Left lobe of liver (tissue), 2 donors: ENCODE data around the gene SORCS2. TPM values are rescaled to one million over a fixed set of nuclear protein-coding genes. Genes with fewer than 3 reads are reported as not detected.

Source experiments
- ATAC-seq: fragments of 200-7000 bp; cut with Tn5 transposase; one replicate; pipeline ENCODE4 v1.9.1; 2020; ENCODE audit warnings: mild to moderate bottlenecking, moderate library complexity
- DNase-seq: peaks from one replicate; pipeline ENCODE4 v3.0.0-alpha.2; 2020; ENCODE audit warnings: low spot score
- total RNA-seq: library from RNA; stranded (reverse); gene quantifications from one replicate; pipeline ENCODE4 v1.2.1, GENCODE V29; 2021
- donor health status: DM: no; HTN: no; CAD: no; lungs with moderate emphysema.
- donor health status: DM: no; HTN: yes; CAD: no.

The SORCS2 gene
- total RNA-seq, 1 donor from 2014 or later: 0.35 TPM

- DNase-seq (no peak), ATAC-seq (no peak)
Observed at GRCh38 chr4:7476820-7477219, 284.5 kb downstream of the SORCS2 start.

GRCh38 chr4:7477695-7478094 is 285.4 kb downstream of the SORCS2 start:
- ATAC-seq (no peak), DNase-seq (no peak)

- ATAC-seq (no peak), DNase-seq (no peak)
Observed at GRCh38 chr4:7478665-7479064, 286.3 kb downstream of the SORCS2 start.

GRCh38 chr4:7480423-7480822 is 288.1 kb downstream of the SORCS2 start:
- no peak for ATAC-seq
- DNase-seq: no peak

DNA sequence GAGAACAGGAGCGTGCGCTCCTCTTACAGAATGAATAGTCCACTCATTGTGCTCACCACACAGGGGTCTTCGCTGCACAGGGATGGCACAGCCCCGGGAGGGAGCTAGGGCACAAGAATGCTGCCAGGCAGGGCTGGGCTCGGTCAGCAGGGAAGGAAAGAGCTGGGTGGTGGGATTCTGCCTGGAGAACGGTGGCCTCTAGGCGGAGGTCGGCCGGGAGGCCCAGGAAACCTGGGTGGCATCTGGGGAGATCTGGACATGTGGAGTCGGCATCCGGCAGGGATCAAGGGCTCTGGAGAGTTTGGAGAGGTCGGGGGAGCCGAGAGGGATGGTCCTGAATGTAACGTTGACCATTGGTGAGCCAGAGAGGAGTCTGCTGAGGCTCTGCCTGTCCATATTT is 288.9 kb downstream of the SORCS2 start:
- DNase-seq: no peak
- ATAC-seq: no peak

DNA sequence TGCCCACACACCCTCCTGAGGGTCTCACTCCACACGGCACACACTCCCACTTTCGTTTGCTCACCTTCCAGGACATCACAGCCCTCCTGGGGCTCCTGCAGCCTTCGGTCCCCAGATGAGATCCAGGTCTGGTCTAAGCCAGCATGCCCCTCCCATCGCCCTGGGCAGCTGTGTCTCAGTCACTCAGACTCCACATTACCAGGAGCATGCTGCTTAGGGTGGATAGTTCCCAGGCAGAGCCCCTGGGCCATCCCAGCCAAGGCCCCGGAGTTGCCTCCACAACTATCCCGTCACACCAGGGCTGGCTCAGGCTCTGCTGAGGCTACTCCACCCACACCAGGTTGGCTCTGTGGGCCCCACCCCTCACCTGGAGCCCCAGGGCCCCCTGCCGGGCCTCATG is 292.8 kb downstream of the SORCS2 start:
- ATAC-seq: no peak
- DNase-seq: no peak

DNA sequence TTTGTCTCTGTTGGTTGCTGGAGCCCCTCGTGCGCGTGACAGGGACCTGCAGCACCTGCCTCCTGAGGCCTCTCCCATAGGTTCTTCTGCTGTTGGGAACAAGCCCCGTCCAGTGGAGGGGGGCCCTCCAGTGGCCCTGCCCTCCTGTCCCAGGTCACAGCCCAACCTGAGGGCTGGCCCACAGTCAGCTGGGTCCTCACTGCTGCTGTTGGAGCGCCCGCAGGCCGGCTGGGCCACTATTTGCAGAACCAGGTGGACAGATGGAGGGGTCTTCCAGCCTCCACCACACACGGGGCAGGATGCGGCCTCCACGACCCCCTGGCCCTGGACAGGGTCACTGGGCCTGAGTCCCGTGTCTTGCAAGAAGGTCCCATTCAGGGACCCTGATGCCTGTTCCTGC is 293.8 kb downstream of the SORCS2 start:
- DNase-seq (no peak), ATAC-seq (no peak)

GRCh38 chr4:7487502-7487901 is 295.2 kb downstream of the SORCS2 start:
- DNase-seq: no peak
- no peak for ATAC-seq

DNA sequence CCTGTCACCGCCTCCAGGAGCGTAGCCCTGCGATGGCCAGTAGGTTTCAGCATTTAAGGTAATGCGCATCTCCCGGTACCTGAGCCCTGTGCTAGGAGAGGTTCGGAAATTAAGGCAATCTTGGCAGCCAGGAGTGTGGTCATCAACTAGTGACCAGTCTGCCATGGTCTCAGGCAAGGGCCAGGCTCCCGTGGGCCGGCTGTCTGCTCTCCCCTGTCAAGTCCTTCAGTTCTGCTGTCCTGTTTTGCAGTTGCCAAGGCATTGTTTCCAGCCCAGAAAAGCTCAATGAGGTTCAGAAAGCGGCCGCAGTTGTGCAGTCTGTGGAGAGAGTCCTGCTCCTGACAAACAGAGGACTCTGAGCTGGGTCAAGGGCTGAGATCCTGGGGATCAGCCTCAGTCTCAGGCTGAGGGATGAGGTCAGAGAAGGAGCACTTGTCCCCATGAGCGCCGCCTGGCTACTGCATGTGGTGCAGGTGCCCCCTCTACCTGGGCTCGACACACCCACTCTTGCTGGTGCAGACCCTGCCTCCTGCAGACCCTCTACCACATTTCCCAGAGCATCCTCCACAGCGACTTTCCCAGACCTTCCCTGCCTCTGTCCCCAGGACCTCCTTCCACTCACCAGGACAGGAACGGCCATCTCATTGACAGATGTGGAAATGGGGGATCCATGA is 295.8 kb downstream of the SORCS2 start:
- no peak for ATAC-seq
- DNase-seq: no peak

DNA sequence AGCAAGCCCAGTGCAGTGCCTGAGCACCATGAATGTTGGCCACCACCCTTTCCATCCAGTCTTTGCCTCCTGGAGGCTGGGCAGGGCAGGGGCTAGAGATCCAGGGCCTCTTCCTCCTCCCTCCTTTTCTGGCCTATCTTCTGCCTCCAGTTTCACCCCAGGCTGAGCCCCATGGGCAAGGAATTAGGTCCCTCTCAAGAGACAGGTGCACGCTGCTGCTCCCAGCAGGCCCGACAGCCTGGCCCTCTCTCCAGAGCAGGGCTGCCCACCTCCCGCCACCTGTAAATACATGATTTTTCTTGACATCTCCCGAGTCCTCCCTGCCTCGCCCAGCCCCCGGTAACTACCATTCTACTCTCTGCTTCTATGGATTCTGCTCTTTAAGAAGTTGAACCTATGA is 299.6 kb downstream of the SORCS2 start:
- DNase-seq (no peak), ATAC-seq (no peak)

- DNase-seq (no peak), ATAC-seq (no peak)
Observed at GRCh38 chr4:7498446-7499200, 306.3 kb downstream of the SORCS2 start.

DNA sequence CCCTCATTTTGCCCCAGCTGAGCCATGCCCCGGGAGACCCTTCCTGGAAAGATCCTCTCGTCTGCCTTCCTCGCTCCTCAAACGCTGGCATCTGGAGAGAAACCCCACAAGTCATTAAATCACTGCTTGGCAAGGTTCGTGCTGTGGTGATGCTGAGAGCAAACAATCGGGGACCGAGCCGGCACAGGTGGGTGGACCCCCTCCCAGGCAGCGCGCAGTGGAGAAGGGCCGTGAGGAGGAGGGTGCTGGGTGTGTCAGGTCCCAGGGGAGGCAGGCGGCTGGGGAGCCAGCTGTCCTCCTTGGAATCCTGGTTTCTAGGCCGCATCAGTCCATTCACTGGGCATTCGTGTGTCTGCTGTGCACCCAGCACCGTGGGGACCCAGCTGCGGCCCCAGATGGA is 307.3 kb downstream of the SORCS2 start:
- ATAC-seq: no peak
- no peak for DNase-seq

- DNase-seq: no peak
- ATAC-seq: no peak
Observed at GRCh38 chr4:7500404-7500803, 308.1 kb downstream of the SORCS2 start.

- ATAC-seq: no peak
- no peak for DNase-seq
Observed at GRCh38 chr4:7501314-7501713, 309.0 kb downstream of the SORCS2 start.

DNA sequence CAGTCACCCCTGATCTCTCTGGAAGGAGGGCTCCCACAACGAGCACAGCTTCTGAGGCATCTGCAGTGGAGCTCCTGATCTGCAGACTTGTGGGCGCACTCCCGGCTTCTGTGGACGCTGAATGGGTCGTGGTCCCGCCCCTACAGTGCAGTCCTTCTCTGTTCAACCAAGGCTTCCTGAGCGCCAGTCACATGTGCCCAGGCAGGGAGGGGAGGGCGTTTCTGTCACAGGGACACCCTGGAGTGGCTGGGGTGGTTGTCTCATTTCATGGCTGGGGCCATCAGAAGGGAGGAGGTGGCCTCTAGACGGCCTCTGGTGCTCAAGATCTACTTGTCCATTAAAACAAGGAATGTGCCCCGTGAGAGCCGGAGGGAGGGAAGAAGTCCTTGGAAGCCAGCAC is 309.5 kb downstream of the SORCS2 start:
- ATAC-seq: no peak

GRCh38 chr4:7503559-7504249 is 311.4 kb downstream of the SORCS2 start:
- DNase-seq (no peak), ATAC-seq (no peak)

More for the DNA sequence above, 309.5 kb downstream of the SORCS2 start:
- DNase-seq: no peak

- no peak for DNase-seq
- ATAC-seq: no peak
Observed at GRCh38 chr4:7505116-7505900, 313.0 kb downstream of the SORCS2 start.

- DNase-seq (no peak), ATAC-seq (no peak)
Observed at GRCh38 chr4:7506119-7506518, 313.8 kb downstream of the SORCS2 start.

DNA sequence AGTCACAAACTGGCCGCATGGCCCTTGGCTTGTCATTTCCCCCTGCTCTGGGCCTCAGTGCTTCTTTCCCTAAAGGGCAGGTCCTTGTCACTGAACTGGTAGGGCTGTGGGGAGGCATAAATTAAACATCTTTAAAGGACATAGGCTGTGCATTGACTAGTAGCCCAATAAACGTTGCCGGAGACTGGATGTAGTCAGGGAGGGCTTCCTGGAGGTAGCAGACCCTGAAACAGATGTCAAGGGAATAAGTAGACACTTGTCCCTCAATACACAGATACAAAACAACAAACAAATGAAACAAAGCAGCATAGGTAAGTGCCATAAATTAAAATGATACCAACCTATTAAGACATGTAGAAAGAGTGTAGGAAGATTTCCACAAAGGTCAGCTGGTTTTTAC is 314.2 kb downstream of the SORCS2 start:
- DNase-seq (no peak), ATAC-seq (no peak)

DNA sequence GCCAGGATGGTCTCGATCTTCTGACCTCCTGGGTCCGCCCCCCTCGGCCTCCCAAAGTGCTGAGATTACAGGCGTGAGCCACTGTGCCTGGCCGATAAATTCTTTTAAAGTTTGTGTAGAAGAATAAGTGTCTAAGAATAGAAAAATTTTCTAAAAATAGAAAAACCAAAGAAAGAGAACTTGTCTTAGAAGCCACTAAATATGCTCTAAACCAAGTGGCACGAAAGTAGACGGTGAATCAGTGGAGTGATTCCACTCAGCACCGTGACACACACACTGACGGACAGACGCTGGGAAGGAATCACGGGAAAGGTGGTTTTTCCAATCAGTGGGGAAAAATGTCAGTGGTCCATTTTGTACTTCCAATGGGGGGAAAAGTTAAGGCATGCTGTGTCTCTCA is 315.0 kb downstream of the SORCS2 start:
- no peak for DNase-seq

GRCh38 chr4:7510066-7510465 is 317.7 kb downstream of the SORCS2 start:
- DNase-seq (no peak), ATAC-seq (no peak)

More for the DNA sequence above, 315.0 kb downstream of the SORCS2 start:
- no peak for ATAC-seq
